NT2/D1 (cell line): Measurements from ENCODE around the gene DOCK9.

Experiments
- DNase-seq: peaks from one replicate; pipeline ENCODE4 v3.0.0-alpha.2; 2011; ENCODE audit warnings: low read depth, low spot score
- H3K27me3 ChIP-seq: 2 replicates; pipeline ENCODE4 v1.6.0; 2011; ENCODE audit warnings: mild to moderate bottlenecking; ENCODE audit not compliant: insufficient read length, insufficient read depth
- H3K36me3 ChIP-seq: 2 replicates; pipeline ENCODE4 v1.6.1; 2011; ENCODE audit warnings: mild to moderate bottlenecking, low read length, mixed read lengths; ENCODE audit not compliant: insufficient read depth, insufficient read length
- H3K4me1 ChIP-seq: 2 replicates; pipeline ENCODE4 v1.5.1; 2011; ENCODE audit not compliant: insufficient read depth, insufficient read length
- H3K4me3 ChIP-seq: 2 replicates; pipeline ENCODE4 v1.5.1; 2011; ENCODE audit warnings: low read depth; ENCODE audit not compliant: insufficient read length
- H3K9ac ChIP-seq: 2 replicates; pipeline ENCODE4 v1.6.0; 2011; ENCODE audit warnings: low read depth; ENCODE audit not compliant: insufficient read length
- H3K9me3 ChIP-seq: 2 replicates; pipeline ENCODE4 v1.5.1; 2011; ENCODE audit warnings: mild to moderate bottlenecking, low read length; ENCODE audit not compliant: insufficient read depth
- SUZ12 ChIP-seq: IDR thresholded peaks from 2 replicates; pipeline ENCODE4 v1.6.1; 2011; ENCODE audit not compliant: insufficient read length, insufficient read depth; ENCODE audit errors: extremely low read depth
- YY1 ChIP-seq: IDR thresholded peaks from 2 replicates; pipeline ENCODE4 v1.6.1; 2011; ENCODE audit not compliant: insufficient read length, insufficient read depth
- ZNF274 ChIP-seq: IDR thresholded peaks from 2 replicates; pipeline ENCODE4 v1.6.1; 2011; ENCODE audit warnings: mild to moderate bottlenecking, low read depth, low read length

The DOCK9 gene

DNA sequence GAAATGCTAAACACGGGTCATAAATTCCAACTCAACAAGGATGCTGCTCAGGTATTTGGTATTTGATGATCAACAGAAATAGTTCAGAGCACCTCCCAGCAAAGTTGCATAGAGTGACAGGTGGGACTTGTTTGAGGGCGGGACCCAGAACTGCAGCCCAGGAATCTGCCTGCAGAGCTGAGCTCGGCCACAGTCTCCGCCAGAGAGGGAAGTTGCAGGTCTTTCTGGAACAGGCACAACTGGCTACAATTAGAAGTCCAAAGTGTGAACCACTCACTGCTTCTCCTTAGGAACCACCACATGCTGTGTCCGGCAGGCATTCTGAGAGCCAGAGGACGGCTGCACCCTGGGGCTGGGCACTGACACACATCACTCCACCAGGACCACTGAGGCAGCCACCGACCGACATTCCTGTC lies 226.5 kb downstream of the DOCK9 start:
- no peaks in the 10 kb centered on the region for H3K9me3 ChIP-seq
- H3K9ac ChIP-seq, result no peak overlapping the region
- no peak for TF ChIP-seq SUZ12
- TF ChIP-seq ZNF274, result no peak
- TF ChIP-seq YY1, result no peak
- peak; percentile 15 for DNase-seq
- no peaks in the 10 kb centered on the region for H3K36me3 ChIP-seq
- peaks cover 3% of the 10 kb centered on the region for H3K4me1 ChIP-seq
- peak overlapping the region; percentile 45 for H3K4me3 ChIP-seq
- H3K27me3 ChIP-seq, result peaks cover 29% of the 10 kb centered on the region

DNA sequence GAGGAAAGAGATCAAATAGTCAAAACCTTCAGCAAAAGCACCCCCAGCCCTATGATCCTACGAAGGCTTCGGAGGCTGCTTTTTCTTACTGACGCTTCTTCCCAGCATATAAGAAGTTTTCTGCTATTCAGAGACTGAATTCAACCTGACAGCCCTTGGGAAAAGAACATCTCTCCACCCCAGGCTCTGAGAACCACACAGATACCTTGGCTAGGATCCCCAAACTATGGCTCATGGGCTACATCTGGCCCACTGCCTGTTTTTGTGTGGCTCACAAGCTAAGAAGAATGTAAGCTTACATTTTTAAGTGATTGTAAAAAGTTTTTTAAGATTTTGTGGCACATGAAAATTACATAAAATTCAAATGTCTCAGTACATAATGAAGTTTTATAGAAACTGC lies 228.4 kb downstream of the DOCK9 start:
- H3K4me3 ChIP-seq, result no peak overlapping the region
- H3K36me3 ChIP-seq, result no peaks in the 10 kb centered on the region
- no peaks in the 10 kb centered on the region for H3K9me3 ChIP-seq
- DNase-seq, result no peak
- peaks cover 3% of the 10 kb centered on the region for H3K4me1 ChIP-seq
- no peak overlapping the region for H3K9ac ChIP-seq
- TF ChIP-seq YY1 (no peak), ZNF274 (no peak), SUZ12 (no peak)
- peaks cover 29% of the 10 kb centered on the region for H3K27me3 ChIP-seq

DNA sequence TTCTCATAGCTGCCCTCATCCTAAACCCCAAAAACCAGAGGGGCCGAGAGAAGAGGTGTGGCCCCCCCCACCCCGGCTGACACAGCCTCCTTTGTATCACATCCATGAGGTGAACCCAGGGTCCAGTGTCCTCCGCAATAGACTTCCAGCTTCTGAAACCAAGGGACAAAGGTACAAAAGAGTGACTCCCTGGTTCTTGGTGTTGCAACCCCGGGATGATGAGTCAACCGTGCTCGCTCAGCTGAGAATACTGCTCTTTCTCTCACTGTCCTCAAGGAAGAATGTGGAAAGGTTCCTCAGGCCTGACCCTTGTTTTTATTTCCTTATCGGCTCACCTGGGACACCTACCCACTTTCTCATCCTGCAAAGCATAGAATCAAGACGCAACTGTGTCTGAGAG lies 230.9 kb downstream of the DOCK9 start:
- Histone ChIP-seq H3K9me3 (no peaks in the 10 kb centered on the region), H3K4me1 (peaks cover 3% of the 10 kb centered on the region), H3K9ac (no peak overlapping the region), H3K27me3 (peaks cover 16% of the 10 kb centered on the region), H3K36me3 (no peaks in the 10 kb centered on the region), H3K4me3 (no peak overlapping the region)
- no peak for DNase-seq
- TF ChIP-seq SUZ12 (no peak), ZNF274 (no peak), YY1 (no peak)
